SK-N-SH treated with all-trans-retinoic acid at 6 μM for 48 hours (cell line): Measurements from ENCODE around the gene TBCD.

Source experiments
- BACH2 ChIP-seq: fragments of 250-450 bp; sonication (Bioruptor Pico); IDR thresholded peaks from 2 replicates; pipeline ENCODE4 v1.9.0; 2021; ENCODE audit warnings: mild to moderate bottlenecking, borderline replicate concordance
- GLIS3 ChIP-seq: fragments of 250-450 bp; sonication (Bioruptor Pico); IDR thresholded peaks from 2 replicates; pipeline ENCODE4 v1.5.0; 2020; ENCODE audit warnings: mild to moderate bottlenecking, moderate library complexity
- OSR1 ChIP-seq: fragments of 250-450 bp; sonication (Bioruptor Pico); IDR thresholded peaks from 2 replicates; pipeline ENCODE4 v1.8.0; 2022; ENCODE audit warnings: moderate library complexity, mild to moderate bottlenecking, inconsistent platforms
- TF ChIP-seq, protein P1 (sequence below): fragments of 250-450 bp; sonication (Bioruptor Pico); IDR thresholded peaks from 2 replicates; pipeline ENCODE4 v1.5.0; 2020; ENCODE audit warnings: mild to moderate bottlenecking, moderate library complexity
- TF ChIP-seq, protein P2 (sequence below): fragments of 250-450 bp; sonication (Bioruptor Pico); IDR thresholded peaks from 2 replicates; pipeline ENCODE4 v1.5.1; 2021; ENCODE audit warnings: mild to moderate bottlenecking, moderate library complexity
- TF ChIP-seq, protein P3 (sequence below): fragments of 250-450 bp; sonication (Bioruptor Pico); IDR thresholded peaks from 2 replicates; pipeline ENCODE4 v1.8.0; 2020; ENCODE audit warnings: mild to moderate bottlenecking, moderate library complexity, borderline replicate concordance

DNA sequence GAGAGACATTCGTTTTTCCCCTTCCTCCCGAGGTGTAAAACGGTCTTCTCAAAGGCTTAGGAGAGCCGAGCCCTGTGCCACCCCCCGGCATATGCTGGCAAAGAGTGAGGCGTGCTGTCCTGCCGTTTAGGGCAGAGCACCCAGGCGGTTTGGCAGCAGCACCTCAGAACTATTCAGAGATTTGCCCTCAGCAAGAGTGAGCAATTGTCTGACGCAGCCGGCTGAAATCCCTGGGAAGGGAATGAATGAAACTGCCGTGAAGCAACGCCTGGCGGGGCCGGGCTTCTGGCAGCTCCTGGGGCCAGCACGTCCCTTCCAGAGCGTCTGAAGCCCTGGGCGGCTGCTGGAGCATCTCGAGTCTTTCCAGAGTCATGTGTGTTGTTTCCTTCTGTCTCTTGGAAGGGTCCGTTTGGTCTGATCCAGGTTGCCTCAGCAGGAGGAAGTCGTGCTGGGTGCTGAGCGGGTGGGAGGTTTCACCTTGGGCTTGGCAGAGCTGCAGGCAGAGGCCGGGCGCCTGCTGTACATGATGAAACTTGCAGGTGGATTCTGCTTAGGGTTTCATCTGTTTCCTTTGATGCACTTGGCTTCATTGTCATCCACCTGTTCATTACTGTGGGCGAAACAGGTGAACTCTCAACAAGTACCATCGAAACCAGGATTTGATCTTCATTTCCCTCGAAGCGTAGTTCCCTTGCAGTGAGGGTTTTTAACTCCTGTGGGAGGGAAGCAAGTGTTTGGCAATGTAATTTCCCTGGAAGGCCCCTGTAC, 35.4 kb downstream of the TBCD start:
- TF ChIP-seq, protein P1, sequence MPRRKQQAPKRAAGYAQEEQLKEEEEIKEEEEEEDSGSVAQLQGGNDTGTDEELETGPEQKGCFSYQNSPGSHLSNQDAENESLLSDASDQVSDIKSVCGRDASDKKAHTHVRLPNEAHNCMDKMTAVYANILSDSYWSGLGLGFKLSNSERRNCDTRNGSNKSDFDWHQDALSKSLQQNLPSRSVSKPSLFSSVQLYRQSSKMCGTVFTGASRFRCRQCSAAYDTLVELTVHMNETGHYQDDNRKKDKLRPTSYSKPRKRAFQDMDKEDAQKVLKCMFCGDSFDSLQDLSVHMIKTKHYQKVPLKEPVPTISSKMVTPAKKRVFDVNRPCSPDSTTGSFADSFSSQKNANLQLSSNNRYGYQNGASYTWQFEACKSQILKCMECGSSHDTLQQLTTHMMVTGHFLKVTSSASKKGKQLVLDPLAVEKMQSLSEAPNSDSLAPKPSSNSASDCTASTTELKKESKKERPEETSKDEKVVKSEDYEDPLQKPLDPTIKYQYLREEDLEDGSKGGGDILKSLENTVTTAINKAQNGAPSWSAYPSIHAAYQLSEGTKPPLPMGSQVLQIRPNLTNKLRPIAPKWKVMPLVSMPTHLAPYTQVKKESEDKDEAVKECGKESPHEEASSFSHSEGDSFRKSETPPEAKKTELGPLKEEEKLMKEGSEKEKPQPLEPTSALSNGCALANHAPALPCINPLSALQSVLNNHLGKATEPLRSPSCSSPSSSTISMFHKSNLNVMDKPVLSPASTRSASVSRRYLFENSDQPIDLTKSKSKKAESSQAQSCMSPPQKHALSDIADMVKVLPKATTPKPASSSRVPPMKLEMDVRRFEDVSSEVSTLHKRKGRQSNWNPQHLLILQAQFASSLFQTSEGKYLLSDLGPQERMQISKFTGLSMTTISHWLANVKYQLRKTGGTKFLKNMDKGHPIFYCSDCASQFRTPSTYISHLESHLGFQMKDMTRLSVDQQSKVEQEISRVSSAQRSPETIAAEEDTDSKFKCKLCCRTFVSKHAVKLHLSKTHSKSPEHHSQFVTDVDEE (CRISPR knock-in tag): no peak
- TF ChIP-seq, protein P2, sequence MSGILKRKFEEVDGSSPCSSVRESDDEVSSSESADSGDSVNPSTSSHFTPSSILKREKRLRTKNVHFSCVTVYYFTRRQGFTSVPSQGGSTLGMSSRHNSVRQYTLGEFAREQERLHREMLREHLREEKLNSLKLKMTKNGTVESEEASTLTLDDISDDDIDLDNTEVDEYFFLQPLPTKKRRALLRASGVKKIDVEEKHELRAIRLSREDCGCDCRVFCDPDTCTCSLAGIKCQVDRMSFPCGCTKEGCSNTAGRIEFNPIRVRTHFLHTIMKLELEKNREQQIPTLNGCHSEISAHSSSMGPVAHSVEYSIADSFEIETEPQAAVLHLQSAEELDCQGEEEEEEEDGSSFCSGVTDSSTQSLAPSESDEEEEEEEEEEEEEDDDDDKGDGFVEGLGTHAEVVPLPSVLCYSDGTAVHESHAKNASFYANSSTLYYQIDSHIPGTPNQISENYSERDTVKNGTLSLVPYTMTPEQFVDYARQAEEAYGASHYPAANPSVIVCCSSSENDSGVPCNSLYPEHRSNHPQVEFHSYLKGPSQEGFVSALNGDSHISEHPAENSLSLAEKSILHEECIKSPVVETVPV (CRISPR knock-in tag): no peak
- TF ChIP-seq GLIS3 (CRISPR knock-in tag) (no peak), OSR1 (CRISPR knock-in tag) (no peak), BACH2 (CRISPR knock-in tag) (no peak)
- TF ChIP-seq, protein P3, sequence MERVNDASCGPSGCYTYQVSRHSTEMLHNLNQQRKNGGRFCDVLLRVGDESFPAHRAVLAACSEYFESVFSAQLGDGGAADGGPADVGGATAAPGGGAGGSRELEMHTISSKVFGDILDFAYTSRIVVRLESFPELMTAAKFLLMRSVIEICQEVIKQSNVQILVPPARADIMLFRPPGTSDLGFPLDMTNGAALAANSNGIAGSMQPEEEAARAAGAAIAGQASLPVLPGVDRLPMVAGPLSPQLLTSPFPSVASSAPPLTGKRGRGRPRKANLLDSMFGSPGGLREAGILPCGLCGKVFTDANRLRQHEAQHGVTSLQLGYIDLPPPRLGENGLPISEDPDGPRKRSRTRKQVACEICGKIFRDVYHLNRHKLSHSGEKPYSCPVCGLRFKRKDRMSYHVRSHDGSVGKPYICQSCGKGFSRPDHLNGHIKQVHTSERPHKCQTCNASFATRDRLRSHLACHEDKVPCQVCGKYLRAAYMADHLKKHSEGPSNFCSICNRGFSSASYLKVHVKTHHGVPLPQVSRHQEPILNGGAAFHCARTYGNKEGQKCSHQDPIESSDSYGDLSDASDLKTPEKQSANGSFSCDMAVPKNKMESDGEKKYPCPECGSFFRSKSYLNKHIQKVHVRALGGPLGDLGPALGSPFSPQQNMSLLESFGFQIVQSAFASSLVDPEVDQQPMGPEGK: no peak
